NCI-H510A (cell line): Measurements from ENCODE around the gene MRNIP.
"Not testable (repeated sequence)": the region's sequence is repeated elsewhere in the genome, so short reads cannot be mapped to it uniquely, and the experiment has no call there.

Experiments used
- DNase-seq: peaks from one replicate; lab custom pipeline; 2025; lab: John Stamatoyannopoulos, UW

MRNIP gene

GRCh38 chr5:179792612-179793467 lies 65.8 kb downstream of the MRNIP start:
- no peak for DNase-seq

GRCh38 chr5:179791881-179792611 lies 66.6 kb downstream of the MRNIP start:
- no peak for DNase-seq

DNA sequence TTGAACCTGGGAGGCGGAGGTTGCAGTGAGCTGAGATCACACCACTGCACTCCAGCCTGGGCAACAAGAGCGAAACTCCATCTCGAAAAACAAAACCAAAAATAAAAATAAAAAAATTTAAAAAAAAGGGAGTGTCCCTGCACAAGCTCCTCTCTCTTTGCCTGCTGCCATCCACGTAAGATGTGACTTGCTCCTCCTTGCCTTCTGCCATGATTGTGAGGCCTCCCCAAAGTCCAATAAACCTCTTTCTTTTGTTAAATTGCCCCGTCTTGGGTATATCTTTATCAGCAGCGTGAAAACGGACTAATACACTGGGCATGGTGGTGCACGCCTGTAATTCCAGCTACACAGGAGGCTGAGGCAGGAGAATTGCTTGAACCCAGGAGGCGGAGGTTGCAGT lies 69.3 kb downstream of the MRNIP start:
- DNase-seq = not testable (repeated sequence)

DNA sequence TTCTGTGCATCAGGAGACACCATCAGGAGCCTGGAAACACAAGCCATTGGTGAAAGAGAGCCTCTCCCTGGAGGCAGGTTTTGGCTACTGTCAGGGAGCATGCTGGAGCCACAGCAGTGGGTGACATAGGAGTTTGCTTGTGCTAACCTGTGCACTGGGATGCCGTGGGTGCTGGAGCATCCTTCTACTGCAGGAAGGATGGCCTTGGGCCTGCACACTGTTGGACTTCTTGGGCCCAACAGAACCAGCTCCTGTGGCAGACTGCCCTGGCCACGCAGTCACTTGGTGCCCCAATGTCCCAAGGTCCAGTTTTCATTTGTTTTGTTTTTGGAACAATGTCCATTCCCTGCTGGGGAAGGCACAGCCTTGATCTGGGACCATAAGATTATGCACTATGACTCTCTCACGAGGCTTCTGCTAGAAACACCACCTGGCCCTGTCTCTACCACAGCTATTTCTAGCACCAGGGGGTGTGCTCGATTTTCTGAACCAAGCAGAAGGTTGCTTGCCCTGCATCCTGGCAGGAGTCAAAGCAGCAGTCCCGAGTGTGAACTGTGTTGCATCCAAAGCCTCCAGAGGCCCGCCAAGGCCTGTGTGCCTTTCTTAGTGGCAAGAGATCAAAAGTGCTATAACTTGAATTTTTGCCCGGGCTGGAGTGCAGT lies 70.3 kb downstream of the MRNIP start:
- no peak for DNase-seq
